Smooth muscle cell (in vitro differentiated cells): ENCODE results near the gene ARID1B. TPM values are rescaled to one million over a fixed set of nuclear protein-coding genes. Genes with fewer than 3 reads are reported as not detected.

Experiments
- DNase-seq: peaks from one replicate; lab custom pipeline; 2025; ENCODE audit not compliant: unreplicated experiment; lab: John Stamatoyannopoulos, UW
- H2AFZ ChIP-seq: fragments of 200-600 bp; sonication (generic); 2 replicates; pipeline ENCODE4 v1.6.0; 2016; ENCODE audit warnings: antibody characterized with exemption, low read depth, mild to moderate bottlenecking
- H3F3A ChIP-seq: fragments of 200-600 bp; sonication (generic); 2 replicates; pipeline ENCODE4 v1.6.0; 2017; ENCODE audit warnings: antibody characterized with exemption, low read depth
- H3K27ac ChIP-seq: fragments of 200-600 bp; sonication (generic); 2 replicates; pipeline ENCODE4 v1.5.1; 2016; ENCODE audit warnings: low read depth, mild to moderate bottlenecking
- H3K27me3 ChIP-seq: fragments of 200-600 bp; sonication (generic); 2 replicates; pipeline ENCODE4 v1.6.1; 2016; ENCODE audit warnings: low read depth, mild to moderate bottlenecking
- H3K36me3 ChIP-seq: fragments of 200-600 bp; sonication (generic); 2 replicates; pipeline ENCODE4 v1.5.1; 2016; ENCODE audit warnings: low read depth
- H3K4me1 ChIP-seq: fragments of 200-600 bp; sonication (generic); 2 replicates; pipeline ENCODE4 v1.5.1; 2016; ENCODE audit warnings: low read depth
- H3K4me2 ChIP-seq: fragments of 200-600 bp; sonication (generic); 2 replicates; pipeline ENCODE4 v1.6.0; 2016; ENCODE audit warnings: mild to moderate bottlenecking
- H3K4me3 ChIP-seq: fragments of 200-600 bp; sonication (generic); 2 replicates; pipeline ENCODE4 v1.5.1; 2016; ENCODE audit warnings: mild to moderate bottlenecking
- H3K79me2 ChIP-seq: fragments of 200-600 bp; sonication (generic); 2 replicates; pipeline ENCODE4 v1.6.0; 2016; ENCODE audit warnings: low read depth, mild to moderate bottlenecking
- H3K9ac ChIP-seq: fragments of 200-600 bp; sonication (generic); 2 replicates; pipeline ENCODE4 v1.6.0; 2016; ENCODE audit warnings: low read depth
- H3K9me3 ChIP-seq: fragments of 200-600 bp; sonication (generic); replicated peaks from 2 replicates; pipeline ENCODE4 v1.5.1; 2016; ENCODE audit warnings: low read depth
- H4K20me1 ChIP-seq: fragments of 200-600 bp; sonication (generic); 2 replicates; pipeline ENCODE4 v1.6.0; 2016; ENCODE audit warnings: low read depth
- CTCF ChIP-seq: fragments of 200-600 bp; sonication (generic); IDR thresholded peaks from 2 replicates; pipeline ENCODE4 v1.5.1; 2017; ENCODE audit warnings: borderline replicate concordance, mild to moderate bottlenecking, antibody characterized with exemption; ENCODE audit not compliant: insufficient read depth, poor library complexity, severe bottlenecking
- WGBS: methylation state at CpG from one replicate; pipeline ENCODE4 v1.1.7; 2016; ENCODE audit warnings: low lambda C conversion rate; 5-methylcytosine and 5-hydroxymethylcytosine counted together
- polyA plus RNA-seq: library from polyadenylated mRNA; unstranded; fragments of >200 nt; fragmentation: Nextera tagmentation; extraction: Ambion mirVana; gene quantifications from 2 replicates; pipeline ENCODE4 v1.2.1, GENCODE V29; 2016
- total RNA-seq: library from RNA; depleted of rRNA; stranded (reverse); fragments of >200 nt; gene quantifications from 2 replicates; pipeline ENCODE4 v1.2.3, GENCODE V29; 2014

Gene ARID1B
- total and polyA plus RNA-seq, 2 experiments from 2014 or later: 30.1 to 65.4 TPM

GRCh38 chr6:156794546-156795354, 17.6 kb downstream of the ARID1B start:
- Histone ChIP-seq H2AFZ (no peak overlapping the region), H3K4me2 (peak overlapping the region; percentile 11), H3F3A (peaks cover 8% of the 10 kb centered on the region), H3K9ac (peak overlapping the region; percentile 1), H3K4me3 (no peak overlapping the region), H3K4me1 (peaks cover 24% of the 10 kb centered on the region), H3K27me3 (no peaks in the 10 kb centered on the region), H3K27ac (peak overlapping the region; percentile 56), H3K9me3 (no peaks in the 10 kb centered on the region), H4K20me1 (peaks cover 100% of the 10 kb centered on the region), H3K79me2 (peaks cover 98% of the 10 kb centered on the region), H3K36me3 (no peaks in the 10 kb centered on the region)
- WGBS: 59% methylated on average over 14 of the region's 14 CpGs
- DNase-seq: no peak
- TF ChIP-seq CTCF: no peak

- Histone ChIP-seq H3K4me3 (no peak overlapping the region), H3K9me3 (no peaks in the 10 kb centered on the region), H4K20me1 (peaks cover 100% of the 10 kb centered on the region), H3K27ac (peak overlapping the region; percentile 56), H2AFZ (no peak overlapping the region), H3K4me2 (peak overlapping the region; percentile 34), H3K36me3 (no peaks in the 10 kb centered on the region), H3K27me3 (no peaks in the 10 kb centered on the region), H3K4me1 (peaks cover 18% of the 10 kb centered on the region), H3F3A (peaks cover 8% of the 10 kb centered on the region), H3K9ac (peak overlapping the region; percentile 1), H3K79me2 (peaks cover 98% of the 10 kb centered on the region)
- DNase-seq: no peak
- TF ChIP-seq CTCF: no peak
- 81% methylated on average over 9 of the region's 9 CpGs for whole genome bisulfite sequencing
Observed at GRCh38 chr6:156795825-156796224, 18.6 kb downstream of the ARID1B start.

GRCh38 chr6:156796627-156797026, 19.4 kb downstream of the ARID1B start:
- H3K27me3 ChIP-seq: no peaks in the 10 kb centered on the region
- H3K27ac ChIP-seq: peak overlapping the region; percentile 56
- no peaks in the 10 kb centered on the region for H3K9me3 ChIP-seq
- 47% methylated on average over 3 of the region's 3 CpGs for WGBS
- no peak overlapping the region for H2AFZ ChIP-seq
- DNase-seq: no peak
- peak overlapping the region; percentile 28 for H3K9ac ChIP-seq
- peaks cover 10% of the 10 kb centered on the region for H3K4me1 ChIP-seq
- peak overlapping the region; percentile 57 for H3K4me2 ChIP-seq
- H3K4me3 ChIP-seq: no peak overlapping the region
- peaks cover 98% of the 10 kb centered on the region for H3K79me2 ChIP-seq
- no peak for TF ChIP-seq CTCF
- peaks cover 100% of the 10 kb centered on the region for H4K20me1 ChIP-seq
- H3K36me3 ChIP-seq: no peaks in the 10 kb centered on the region
- peaks cover 8% of the 10 kb centered on the region for H3F3A ChIP-seq
